B cell (primary cell): Measurements from ENCODE around the gene CASZ1. TPM values are rescaled to one million over a fixed set of nuclear protein-coding genes. Genes with fewer than 3 reads are reported as not detected.

Source experiments
- ATAC-seq: fragments of 200-7000 bp; cut with Tn5 transposase; one replicate; pipeline ENCODE4 v1.10.0; 2021; ENCODE audit warnings: low read depth, mild to moderate bottlenecking, moderate number of reproducible peaks, moderate library complexity
- CTCF ChIA-PET: fragments of 350-600 bp; sonication (Branson Sonifier 250); formaldehyde crosslinking; loops from one replicate; lab custom pipeline; 2021; ENCODE audit warnings: antibody characterized with exemption, inconsistent platforms; lab: Charles Lee
- POLR2A ChIA-PET: fragments of 350-600 bp; sonication (Branson Sonifier 250); formaldehyde crosslinking; loops from one replicate; lab custom pipeline; 2021; ENCODE audit warnings: antibody characterized with exemption; lab: Charles Lee
- DNase-seq: peaks from one replicate; pipeline ENCODE4 v3.0.0; 2013
- H2AFZ ChIP-seq: 2 replicates; pipeline ENCODE4 v1.6.1; 2012; ENCODE audit warnings: mild to moderate bottlenecking, low read depth, low read length; ENCODE audit not compliant: insufficient read depth, poor library complexity, severe bottlenecking
- H3K27ac ChIP-seq, 2 donors: 1 replicate in 1 of 2; 2 replicates in 1 of 2; pipeline ENCODE4 v1.5.1; 2012 to 2013; ENCODE audit warnings: low read length in 2 of 2, mild to moderate bottlenecking in 2 of 2, moderate library complexity in 1 of 2
- H3K27me3 ChIP-seq, 4 experiments: fragments of 200-600 bp in 1 of 4; sonication (generic) in 1 of 4; replicated peaks in 1 of 4; 1 replicate in 2 of 4; 2 replicates in 2 of 4; pipeline versions ENCODE4 v1.6.1 to v1.7.0; 2013 to 2016; ENCODE audit warnings: low read length in 3 of 4, mild to moderate bottlenecking in 2 of 4, mixed read lengths in 1 of 4, moderate library complexity in 1 of 4; ENCODE audit not compliant: insufficient read depth in 4 of 4, control insufficient read depth in 3 of 4; ENCODE audit errors: control extremely low read depth in 1 of 4
- H3K36me3 ChIP-seq, 2 experiments: replicated peaks in 1 of 2; 1 replicate in 1 of 2; 2 replicates in 1 of 2; pipeline versions ENCODE4 v1.6.1 to v1.7.1; 2013; ENCODE audit warnings: low read length in 1 of 2; ENCODE audit not compliant: insufficient read depth in 2 of 2, control insufficient read depth in 1 of 2; ENCODE audit errors: control extremely low read depth in 1 of 2, extremely low read depth in 1 of 2
- H3K4me1 ChIP-seq, 2 donors: fragments of 200-600 bp in 1 of 2; sonication (generic) in 1 of 2; 1 replicate in 1 of 2; 2 replicates in 1 of 2; pipeline versions ENCODE4 v1.5.1 to v1.6.1; 2013 to 2017; ENCODE audit warnings: low read length in 2 of 2; ENCODE audit not compliant: control insufficient read depth in 2 of 2, insufficient read depth in 2 of 2
- H3K4me2 ChIP-seq: replicated peaks from 2 replicates; pipeline ENCODE3; 2012; ENCODE audit warnings: mild to moderate bottlenecking, low read depth, low read length; ENCODE audit not compliant: poor library complexity, severe bottlenecking
- H3K4me3 ChIP-seq, 5 experiments: fragments of 200-600 bp in 1 of 5; sonication (generic) in 1 of 5; 1 replicate in 3 of 5; 2 replicates in 2 of 5; pipeline versions ENCODE4 v1.5.1 to v1.7.0; 2011 to 2016; ENCODE audit warnings: low read length in 4 of 5, mild to moderate bottlenecking in 4 of 5, low read depth in 2 of 5, control low read depth in 1 of 5, moderate library complexity in 1 of 5; ENCODE audit not compliant: insufficient read depth in 1 of 5; ENCODE audit errors: control extremely low read depth in 1 of 5, extremely low read depth in 1 of 5
- H3K79me2 ChIP-seq: fragments of 200-600 bp; sonication (generic); one replicate; pipeline ENCODE4 v1.6.0; 2016; ENCODE audit warnings: low read length; ENCODE audit not compliant: control insufficient read depth, insufficient read depth
- H3K9ac ChIP-seq: fragments of 200-600 bp; sonication (generic); 2 replicates; pipeline ENCODE4 v1.6.1; 2017; ENCODE audit warnings: mild to moderate bottlenecking, low read length, moderate library complexity
- H3K9me3 ChIP-seq, 3 donors: one replicate each; pipeline versions ENCODE4 v1.6.1 to v1.7.1; 2013; ENCODE audit warnings: low read length in 2 of 3; ENCODE audit not compliant: control insufficient read depth in 2 of 3, insufficient read depth in 1 of 3; ENCODE audit errors: control extremely low read depth in 1 of 3
- H4K20me1 ChIP-seq: 2 replicates; pipeline ENCODE4 v1.6.0; 2012; ENCODE audit warnings: mild to moderate bottlenecking, low read length; ENCODE audit not compliant: insufficient read depth, control insufficient read depth, poor library complexity, severe bottlenecking
- H3K27ac Mint-ChIP-seq: one replicate; pipeline ENCODE4 v1.8.0; 2021; ENCODE audit warnings: mixed read lengths
- H3K27me3 Mint-ChIP-seq: one replicate; pipeline ENCODE4 v1.8.0; 2021; ENCODE audit warnings: mixed read lengths
- H3K4me1 Mint-ChIP-seq: one replicate; pipeline ENCODE4 v1.8.0; 2021; ENCODE audit warnings: mixed read lengths
- H3K4me3 Mint-ChIP-seq: one replicate; pipeline ENCODE4 v1.8.0; 2021; ENCODE audit warnings: mixed read lengths
- H3K9me3 Mint-ChIP-seq: one replicate; pipeline ENCODE4 v1.8.0; 2022; ENCODE audit warnings: mixed read lengths; ENCODE audit not compliant: insufficient read depth
- EZH2 ChIP-seq: IDR thresholded peaks from 2 replicates; pipeline ENCODE4 v1.6.1; 2012; ENCODE audit warnings: borderline replicate concordance, low read depth, mild to moderate bottlenecking, moderate library complexity, low read length; ENCODE audit not compliant: insufficient read depth, poor library complexity, severe bottlenecking
- WGBS: methylation state at CpG from one replicate; pipeline ENCODE4 v1.1.5; 2013; ENCODE audit warnings: missing lambda C conversion rate; ENCODE audit not compliant: insufficient coverage; 5-methylcytosine and 5-hydroxymethylcytosine counted together
- intact Hi-C: fragments of 100-400 bp; cut with micrococcal nuclease; formaldehyde crosslinking; loops from one replicate; pipeline ENCODE4 v1.10.0; 2022
- polyA plus RNA-seq: library from polyadenylated mRNA; depleted of rRNA; stranded (reverse); fragments of >200 nt; gene quantifications from 2 replicates; pipeline ENCODE4 v1.2.3, GENCODE V29; 2012
- total RNA-seq, 2 donors: library from RNA; stranded (reverse); fragments of 120-200 nt in 1 of 2; gene quantifications; 1 replicate in 1 of 2; 2 replicates in 1 of 2; pipeline versions ENCODE4 v1.2.3 to v1.2.4, GENCODE V29; 2013 to 2022
- TF ChIP-seq, protein P1 (sequence below): fragments of 200-600 bp; IDR thresholded peaks from one replicate; pipeline ENCODE4 v1.8.0; 2022; ENCODE audit warnings: antibody characterized with exemption, mild to moderate bottlenecking

The CASZ1 gene
- total and polyA plus RNA-seq, 2 donors (not counting 1 experiment from before 2014, with no cell fraction given), result 9.5 to 27.2 TPM

DNA sequence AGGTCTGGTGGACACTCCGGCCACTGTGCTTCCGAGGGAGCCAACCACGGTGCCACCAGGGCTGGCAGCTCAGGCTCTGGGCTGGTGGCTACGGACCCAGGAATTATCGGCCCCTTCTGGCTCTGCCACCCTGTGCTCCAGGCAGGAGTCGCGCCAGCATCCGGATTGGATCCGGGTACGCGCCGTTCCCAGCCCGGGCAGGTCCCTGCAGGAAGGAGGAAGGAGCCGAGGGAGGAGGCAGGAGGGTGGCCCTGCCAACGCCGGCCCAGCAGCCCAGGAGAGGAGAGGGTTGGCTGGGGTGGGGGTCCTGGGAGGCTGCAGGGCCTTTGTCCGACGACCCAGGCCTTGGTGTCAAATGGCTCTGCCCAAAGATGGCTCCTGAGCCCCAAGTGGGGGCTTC is 160.5 kb downstream of the CASZ1 start:
- no peaks in the 10 kb centered on the region for H3K4me1 Mint-ChIP-seq
- no peak overlapping the region for H3K9ac ChIP-seq
- no peak overlapping the region for H3K27ac ChIP-seq
- H3K9me3 ChIP-seq, result peaks cover 0 to 5% (median 0%) of the 10 kb centered on the region in 3 donors
- no peaks in the 10 kb centered on the region for H3K79me2 ChIP-seq
- H3K27ac Mint-ChIP-seq, result no peak overlapping the region
- no peak for DNase-seq
- intact Hi-C loops, result no loop called here
- ATAC-seq, result no peak
- WGBS, result 97% methylated on average over 16 of the region's 18 CpGs
- H3K27me3 Mint-ChIP-seq, result no peaks in the 10 kb centered on the region
- H3K27me3 ChIP-seq, result peaks cover 0 to 4% (median 1%) of the 10 kb centered on the region in 4 experiments
- TF ChIP-seq EZH2, result no peak
- TF ChIP-seq, protein P1, sequence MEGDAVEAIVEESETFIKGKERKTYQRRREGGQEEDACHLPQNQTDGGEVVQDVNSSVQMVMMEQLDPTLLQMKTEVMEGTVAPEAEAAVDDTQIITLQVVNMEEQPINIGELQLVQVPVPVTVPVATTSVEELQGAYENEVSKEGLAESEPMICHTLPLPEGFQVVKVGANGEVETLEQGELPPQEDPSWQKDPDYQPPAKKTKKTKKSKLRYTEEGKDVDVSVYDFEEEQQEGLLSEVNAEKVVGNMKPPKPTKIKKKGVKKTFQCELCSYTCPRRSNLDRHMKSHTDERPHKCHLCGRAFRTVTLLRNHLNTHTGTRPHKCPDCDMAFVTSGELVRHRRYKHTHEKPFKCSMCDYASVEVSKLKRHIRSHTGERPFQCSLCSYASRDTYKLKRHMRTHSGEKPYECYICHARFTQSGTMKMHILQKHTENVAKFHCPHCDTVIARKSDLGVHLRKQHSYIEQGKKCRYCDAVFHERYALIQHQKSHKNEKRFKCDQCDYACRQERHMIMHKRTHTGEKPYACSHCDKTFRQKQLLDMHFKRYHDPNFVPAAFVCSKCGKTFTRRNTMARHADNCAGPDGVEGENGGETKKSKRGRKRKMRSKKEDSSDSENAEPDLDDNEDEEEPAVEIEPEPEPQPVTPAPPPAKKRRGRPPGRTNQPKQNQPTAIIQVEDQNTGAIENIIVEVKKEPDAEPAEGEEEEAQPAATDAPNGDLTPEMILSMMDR, result no peak
- CTCF ChIA-PET, result no interaction called here
- H4K20me1 ChIP-seq, result no peaks in the 10 kb centered on the region
- H3K4me3 ChIP-seq, result no peak overlapping the region
- H3K4me1 ChIP-seq, result peaks cover 0 to 4% of the 10 kb centered on the region in 2 donors
- H3K36me3 ChIP-seq, result peaks cover 0 to 4% of the 10 kb centered on the region in 2 experiments
- H3K9me3 Mint-ChIP-seq, result no peaks in the 10 kb centered on the region
- no peak overlapping the region for H2AFZ ChIP-seq
- no peak overlapping the region for H3K4me2 ChIP-seq
- POLR2A ChIA-PET, result no interaction called here
- no peak overlapping the region for H3K4me3 Mint-ChIP-seq

DNA sequence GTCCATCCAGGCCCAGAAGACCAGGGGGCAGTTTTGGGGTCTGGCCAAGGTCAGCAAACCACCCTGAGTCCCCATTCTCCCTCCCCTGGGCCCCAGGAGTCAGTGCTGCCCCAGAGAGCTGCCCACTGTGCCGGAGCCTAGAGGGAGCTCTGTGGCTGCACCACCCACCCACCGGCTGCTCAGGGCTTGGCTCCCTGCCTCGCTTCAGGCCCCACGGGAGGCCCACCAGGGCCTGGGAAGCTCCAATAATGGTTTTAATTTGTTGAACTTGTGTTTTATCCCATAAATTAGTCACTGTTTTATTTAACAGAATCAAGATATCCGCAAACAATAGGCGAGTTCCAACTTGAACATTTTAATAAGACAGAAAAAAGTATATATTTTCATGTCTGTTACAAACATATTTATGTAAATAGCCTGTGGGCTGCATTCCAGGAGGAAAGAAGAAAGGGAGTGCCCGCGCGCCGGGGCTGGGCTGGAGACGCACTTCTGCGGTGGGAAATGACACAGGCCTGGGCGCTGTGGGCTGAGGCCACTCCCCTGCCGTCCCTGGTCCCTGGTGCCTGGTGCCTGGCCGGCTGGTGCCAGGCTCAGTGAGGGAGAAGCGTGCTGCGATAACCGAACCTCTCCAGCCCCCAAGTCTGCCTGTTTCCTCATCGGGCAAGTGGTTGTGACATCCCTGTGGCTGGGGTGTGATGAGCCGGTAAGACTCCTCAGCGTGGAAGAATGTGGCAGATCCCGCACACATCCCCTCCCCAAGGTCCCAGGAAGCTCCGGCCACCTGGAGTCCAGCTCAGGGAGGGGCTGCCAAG is 161.2 kb downstream of the CASZ1 start:
- no peak for ATAC-seq
- peaks cover 0 to 4% of the 10 kb centered on the region in 2 experiments for H3K36me3 ChIP-seq
- peaks cover 0 to 4% (median 1%) of the 10 kb centered on the region in 4 experiments for H3K27me3 ChIP-seq
- no peak overlapping the region for H3K9ac ChIP-seq
- H3K4me2 ChIP-seq, result no peak overlapping the region
- intact Hi-C loops, result no loop called here
- H3K9me3 ChIP-seq, result peaks cover 0 to 5% (median 0%) of the 10 kb centered on the region in 3 donors
- no peaks in the 10 kb centered on the region for H3K27me3 Mint-ChIP-seq
- H3K27ac Mint-ChIP-seq, result no peak overlapping the region
- ChIA-PET CTCF (no interaction called here), POLR2A (no interaction called here)
- WGBS, result 92% methylated on average over 13 of the region's 23 CpGs
- H2AFZ ChIP-seq, result no peak overlapping the region
- H4K20me1 ChIP-seq, result no peaks in the 10 kb centered on the region
- DNase-seq, result no peak
- no peak overlapping the region for H3K27ac ChIP-seq
- H3K79me2 ChIP-seq, result no peaks in the 10 kb centered on the region
- no peaks in the 10 kb centered on the region for H3K9me3 Mint-ChIP-seq
- no peak overlapping the region for H3K4me3 ChIP-seq
- H3K4me3 Mint-ChIP-seq, result no peak overlapping the region
- TF ChIP-seq, protein P1, result no peak
- TF ChIP-seq EZH2, result no peak
- peaks cover 0 to 4% of the 10 kb centered on the region in 2 donors for H3K4me1 ChIP-seq
- H3K4me1 Mint-ChIP-seq, result no peaks in the 10 kb centered on the region
